MM.1S (cell line): Measurements from ENCODE around the gene BCL2.

Experiments used
- DNase-seq: peaks from one replicate; pipeline ENCODE4 v3.0.0-alpha.2; 2015
- H2AFZ ChIP-seq: fragments of 300-600 bp; sonication (generic); 2 replicates; pipeline ENCODE4 v1.6.0; 2016; ENCODE audit warnings: antibody characterized with exemption, low read length
- H3F3A ChIP-seq: fragments of 300-600 bp; sonication (generic); 2 replicates; pipeline ENCODE4 v1.6.1; 2016; ENCODE audit warnings: mild to moderate bottlenecking, antibody characterized with exemption, low read length, moderate library complexity, mixed read lengths; ENCODE audit not compliant: insufficient read depth
- H3K27ac ChIP-seq: fragments of 300-600 bp; sonication (generic); 2 replicates; pipeline ENCODE4 v1.5.1; 2016; ENCODE audit warnings: mild to moderate bottlenecking, low read length
- H3K27me3 ChIP-seq: fragments of 300-600 bp; sonication (generic); replicated peaks from 2 replicates; pipeline ENCODE4 v1.6.0; 2016; ENCODE audit warnings: low read length; ENCODE audit not compliant: insufficient read depth
- H3K36me3 ChIP-seq: fragments of 300-600 bp; sonication (generic); replicated peaks from 2 replicates; pipeline ENCODE4 v1.6.1; 2016; ENCODE audit warnings: mild to moderate bottlenecking, low read length, mixed read lengths; ENCODE audit not compliant: insufficient read depth
- H3K4me1 ChIP-seq: fragments of 300-600 bp; sonication (generic); 2 replicates; pipeline ENCODE4 v1.6.1; 2016; ENCODE audit warnings: low read length, mixed read lengths
- H3K4me2 ChIP-seq: fragments of 300-600 bp; sonication (generic); 2 replicates; pipeline ENCODE4 v1.6.0; 2016; ENCODE audit warnings: low read depth, low read length
- H3K4me3 ChIP-seq: fragments of 300-600 bp; sonication (generic); 2 replicates; pipeline ENCODE4 v1.5.1; 2016; ENCODE audit warnings: low read length, mixed read lengths
- H3K79me2 ChIP-seq: fragments of 300-600 bp; sonication (generic); 2 replicates; pipeline ENCODE4 v1.6.1; 2016; ENCODE audit warnings: mixed run types, low read length, mixed read lengths
- H3K9ac ChIP-seq: fragments of 300-600 bp; sonication (generic); 2 replicates; pipeline ENCODE4 v1.6.1; 2016; ENCODE audit warnings: low read length, mixed read lengths
- H3K9me2 ChIP-seq: fragments of 300-600 bp; sonication (generic); replicated peaks from 2 replicates; pipeline ENCODE4 v1.6.1; 2016; ENCODE audit warnings: mild to moderate bottlenecking, low read length, mixed read lengths; ENCODE audit not compliant: insufficient read depth
- H3K9me3 ChIP-seq: fragments of 300-600 bp; sonication (generic); replicated peaks from 2 replicates; pipeline ENCODE4 v1.6.1; 2016; ENCODE audit warnings: mild to moderate bottlenecking, low read length, mixed read lengths; ENCODE audit not compliant: insufficient read depth
- H4K20me1 ChIP-seq: fragments of 300-600 bp; sonication (generic); 2 replicates; pipeline ENCODE4 v1.6.1; 2016; ENCODE audit warnings: mild to moderate bottlenecking, low read length, moderate library complexity, mixed read lengths; ENCODE audit not compliant: insufficient read depth
- CTCF ChIP-seq: fragments of 300-600 bp; sonication (generic); IDR thresholded peaks from 2 replicates; pipeline ENCODE4 v1.5.1; 2016; ENCODE audit warnings: antibody characterized with exemption, low read length, mixed read lengths
- EZH2 ChIP-seq: fragments of 300-600 bp; sonication (generic); optimal IDR thresholded peaks from 2 replicates; pipeline ENCODE3; 2017; ENCODE audit warnings: low read depth, mild to moderate bottlenecking, antibody characterized with exemption, low read length, mixed read lengths
- EZH2phosphoT487 ChIP-seq: fragments of 300-600 bp; sonication (generic); IDR thresholded peaks from 2 replicates; pipeline ENCODE4 v1.6.1; 2018; ENCODE audit warnings: antibody characterized with exemption, low read length

Gene BCL2

DNA sequence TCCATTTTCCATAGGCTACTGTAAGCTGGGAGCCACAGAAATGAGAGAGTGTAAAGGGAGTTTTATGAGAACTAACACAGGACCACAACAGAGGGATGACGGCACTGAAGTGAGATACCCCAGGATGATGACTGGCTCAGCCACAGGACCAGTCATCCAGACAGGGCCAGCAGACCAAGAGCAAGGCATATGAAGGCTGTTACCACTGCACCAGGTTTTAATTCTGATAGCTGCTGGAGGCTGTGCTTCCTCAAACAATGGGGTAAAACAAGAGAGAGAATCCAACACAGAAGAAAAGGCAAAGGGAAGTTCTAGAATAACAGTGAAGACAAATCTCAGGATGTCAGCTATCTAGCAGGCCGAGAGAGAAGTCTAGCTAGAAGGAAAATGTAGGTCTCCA, 94.9 kb downstream of the BCL2 start:
- no peak overlapping the region for H3K27ac ChIP-seq
- peaks cover 76% of the 10 kb centered on the region for H3K79me2 ChIP-seq
- H3K4me3 ChIP-seq = no peak overlapping the region
- no peaks in the 10 kb centered on the region for H3F3A ChIP-seq
- H3K4me1 ChIP-seq = peaks cover 18% of the 10 kb centered on the region
- no peak for TF ChIP-seq CTCF
- TF ChIP-seq EZH2phosphoT487 = no peak
- no peak for TF ChIP-seq EZH2
- H3K9me2 ChIP-seq = no peaks in the 10 kb centered on the region
- DNase-seq = no peak
- no peak overlapping the region for H2AFZ ChIP-seq
- no peak overlapping the region for H3K9ac ChIP-seq
- no peaks in the 10 kb centered on the region for H3K27me3 ChIP-seq
- H3K9me3 ChIP-seq = no peaks in the 10 kb centered on the region
- H3K4me2 ChIP-seq = no peak overlapping the region
- H3K36me3 ChIP-seq = no peaks in the 10 kb centered on the region
- no peaks in the 10 kb centered on the region for H4K20me1 ChIP-seq

GRCh38 chr18:63223837-63224236, 95.7 kb downstream of the BCL2 start:
- Histone ChIP-seq H3K4me2 (peak overlapping the region; percentile 41; the same call in 1 of the 2 replicates), H3K36me3 (no peaks in the 10 kb centered on the region)

DNA sequence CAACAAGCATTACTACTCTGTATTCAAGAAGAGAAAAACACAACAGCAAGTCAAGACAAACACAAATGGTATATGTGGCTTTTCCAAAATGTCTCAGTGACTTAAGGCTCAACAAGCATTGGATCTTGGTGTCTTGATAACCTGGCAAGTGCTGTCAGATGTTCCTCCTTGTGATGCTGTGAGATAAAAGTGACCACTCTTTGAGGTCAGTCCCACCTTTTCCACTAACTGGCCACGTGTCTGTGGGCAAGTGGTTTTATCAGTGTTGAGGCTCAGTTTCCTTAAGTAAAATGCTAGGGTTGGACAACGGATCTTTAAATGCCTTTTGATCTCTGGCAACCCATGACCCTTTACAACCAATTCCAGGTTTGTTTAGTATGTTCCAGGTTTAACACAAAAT, 98.7 kb downstream of the BCL2 start:
- no peak overlapping the region for H3K4me3 ChIP-seq
- no peaks in the 10 kb centered on the region for H4K20me1 ChIP-seq
- H3K79me2 ChIP-seq = peaks cover 85% of the 10 kb centered on the region
- no peaks in the 10 kb centered on the region for H3K36me3 ChIP-seq
- TF ChIP-seq EZH2phosphoT487 (no peak), EZH2 (no peak), CTCF (no peak)
- H3K9me3 ChIP-seq = no peaks in the 10 kb centered on the region
- H3K9me2 ChIP-seq = no peaks in the 10 kb centered on the region
- H2AFZ ChIP-seq = no peak overlapping the region
- H3K9ac ChIP-seq = no peak overlapping the region
- H3F3A ChIP-seq = peaks cover 20% of the 10 kb centered on the region
- no peak overlapping the region for H3K4me2 ChIP-seq
- no peak for DNase-seq
- peaks cover 36% of the 10 kb centered on the region for H3K4me1 ChIP-seq
- no peak overlapping the region for H3K27ac ChIP-seq
- H3K27me3 ChIP-seq = no peaks in the 10 kb centered on the region

More at GRCh38 chr18:63223837-63224236, 95.7 kb downstream of the BCL2 start:
- H3F3A ChIP-seq = no peaks in the 10 kb centered on the region
- H3K4me3 ChIP-seq = no peak overlapping the region
- H3K9me3 ChIP-seq = no peaks in the 10 kb centered on the region
- H3K9ac ChIP-seq = no peak overlapping the region
- DNase-seq = no peak
- H3K4me1 ChIP-seq = peaks cover 18% of the 10 kb centered on the region
- H3K27me3 ChIP-seq = no peaks in the 10 kb centered on the region
- H3K79me2 ChIP-seq = peaks cover 78% of the 10 kb centered on the region
- no peak for TF ChIP-seq EZH2
- TF ChIP-seq EZH2phosphoT487 = no peak
- TF ChIP-seq CTCF = no peak
- H3K27ac ChIP-seq = no peak overlapping the region
- H2AFZ ChIP-seq = no peak overlapping the region
- H3K9me2 ChIP-seq = no peaks in the 10 kb centered on the region
- no peaks in the 10 kb centered on the region for H4K20me1 ChIP-seq
